GM21786 (cell line): Measurements from ENCODE around the gene LIPH.
"Not testable (repeated sequence)": the region's sequence is repeated elsewhere in the genome, so short reads cannot be mapped to it uniquely, and the experiment has no call there.

Experiments
- ATAC-seq: cut with Tn5 transposase; IDR thresholded peaks from one replicate; pipeline ENCODE4 v1.9.1; 2021; ENCODE audit not compliant: unreplicated experiment

The LIPH gene

DNA sequence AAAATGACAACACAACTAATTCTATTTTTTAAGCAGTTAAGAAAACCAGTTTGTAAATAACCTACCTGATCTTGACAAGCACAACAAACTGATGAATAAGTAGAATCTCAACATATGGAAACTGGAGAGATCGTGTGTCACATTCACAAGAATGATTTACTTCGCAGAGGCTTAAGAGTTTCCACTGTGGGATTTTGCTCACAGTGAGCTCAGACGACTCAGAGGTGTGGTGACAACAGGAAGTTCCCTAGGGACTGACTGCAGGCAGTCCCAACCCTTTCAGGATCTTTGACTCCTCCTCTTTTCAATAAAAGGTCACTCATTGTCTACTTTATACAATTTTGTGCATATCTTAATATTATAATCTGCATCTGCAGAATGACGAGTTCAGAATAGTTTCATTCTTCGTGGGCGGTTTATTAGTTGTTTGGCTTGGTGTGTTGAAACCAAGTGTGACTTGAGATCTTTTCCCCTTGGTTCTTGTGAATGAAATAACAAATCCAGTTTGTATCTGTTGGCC, at the start of gene LIPH:
Gene LIPH (minus strand): TSS at position 231 of the 520 bp plus-strand sequence. CDS start 117 bp downstream, at position 114.
- ATAC-seq, result peak; percentile 81

DNA sequence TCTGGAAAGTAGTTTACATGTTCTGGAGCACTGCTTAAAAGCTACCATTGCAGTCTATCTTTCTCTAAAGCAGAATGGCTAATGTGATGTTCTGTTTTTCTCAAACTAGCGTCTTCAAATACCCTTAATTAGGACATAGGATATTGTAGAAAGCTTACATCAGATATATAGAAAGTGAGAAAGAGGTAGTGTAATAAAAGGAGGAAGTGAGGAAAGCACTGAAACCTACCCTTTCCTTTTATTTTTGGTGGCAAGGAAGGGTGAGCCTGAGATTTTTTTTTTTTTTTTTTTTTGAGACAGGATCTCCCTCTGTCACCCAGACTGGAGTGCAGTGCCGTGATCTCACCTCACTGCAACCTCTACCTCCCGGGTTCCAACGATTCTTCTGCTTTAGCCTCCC, 43.1 kb upstream of the LIPH start:
- peak; percentile 93 for ATAC-seq

- no peak for ATAC-seq
Measured at GRCh38 chr3:185594073-185594472, 41.7 kb upstream of the LIPH start.

DNA sequence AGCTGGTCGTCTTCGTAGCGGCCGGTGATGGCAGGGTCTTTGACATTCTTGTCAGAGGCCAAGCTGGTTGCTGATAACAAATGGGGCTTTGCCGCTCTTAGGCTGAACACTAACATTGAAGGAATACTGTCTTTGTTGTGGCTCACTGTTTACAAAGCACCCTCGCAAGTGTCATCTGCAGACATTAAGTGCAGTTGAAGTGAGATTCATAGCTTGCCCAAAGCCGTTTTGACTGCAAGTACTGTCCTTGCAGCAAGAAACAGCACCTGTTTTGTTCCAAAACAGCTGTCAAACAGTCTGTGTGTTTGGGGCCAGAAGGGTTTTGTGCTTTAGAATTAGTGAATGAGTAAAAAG, 34.3 kb upstream of the LIPH start:
- ATAC-seq, result no peak

DNA sequence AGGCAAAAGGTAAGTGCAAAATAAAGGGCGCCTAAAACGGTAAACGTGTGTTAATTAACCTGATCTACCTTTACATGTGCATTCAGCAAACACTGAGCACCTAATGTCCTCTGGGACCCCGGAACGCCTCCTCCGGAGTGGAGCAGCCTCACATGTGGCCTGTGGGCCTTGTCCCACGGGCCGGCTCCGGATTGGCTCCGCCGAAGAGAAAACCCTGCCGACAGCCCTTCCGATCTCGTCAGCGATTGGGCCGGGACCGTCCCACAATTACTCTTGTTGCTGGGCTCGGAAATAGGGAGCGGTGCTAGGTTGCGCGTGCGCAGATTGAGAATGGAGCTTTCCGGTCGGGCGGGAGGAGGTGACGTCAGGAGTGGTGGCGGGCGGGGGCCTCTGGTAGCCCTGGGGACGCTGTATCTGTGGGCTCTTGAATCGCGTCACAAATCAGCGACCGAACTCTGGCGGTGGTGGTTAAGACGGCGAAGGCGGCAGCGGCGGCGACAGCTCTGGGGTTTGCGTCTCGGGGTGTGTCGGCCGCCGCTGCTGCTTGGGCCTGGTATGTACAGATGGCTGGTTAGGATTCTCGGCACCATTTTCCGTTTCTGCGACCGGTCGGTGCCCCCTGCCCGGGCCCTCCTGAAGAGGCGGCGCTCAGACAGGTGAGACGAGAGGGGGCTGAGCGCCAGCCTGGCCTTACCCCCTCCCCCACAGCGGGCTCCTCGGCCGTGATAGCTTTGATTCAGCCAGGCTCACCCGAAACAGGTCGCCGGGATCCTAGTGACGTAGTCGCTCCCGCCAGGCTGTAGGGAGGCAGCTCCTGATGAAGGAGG, 33.7 kb upstream of the LIPH start, which contains the start of gene SENP2:
Gene SENP2 (plus strand): TSS at position 437 of the 827 bp plus-strand sequence. CDS start 119 bp downstream, at position 556.
- ATAC-seq, result peak; percentile 99

GRCh38 chr3:185585518-185585858, 33.1 kb upstream of the LIPH start:
- ATAC-seq, result no peak

DNA sequence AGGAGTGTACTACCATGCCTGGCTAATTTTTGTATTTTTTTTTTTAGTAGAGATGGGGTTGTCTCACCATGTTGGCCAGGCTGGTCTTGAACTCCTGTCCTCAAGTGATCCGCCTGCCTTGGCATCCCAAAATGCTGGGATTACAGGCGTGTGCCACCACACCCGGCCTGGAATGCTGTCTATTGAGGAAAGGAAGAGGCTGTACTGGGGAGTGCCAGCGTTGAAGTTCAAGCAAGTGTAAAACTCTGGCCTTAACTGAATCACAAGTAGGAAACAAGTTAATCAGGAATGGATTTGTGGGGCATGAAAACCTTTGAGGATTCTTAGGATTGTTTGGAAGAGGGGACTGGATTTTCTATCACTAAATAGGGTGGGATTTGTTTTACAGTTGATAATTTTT, 32.3 kb upstream of the LIPH start:
- ATAC-seq, result no peak

GRCh38 chr3:185583925-185584324, 31.5 kb upstream of the LIPH start:
- ATAC-seq, result no peak

DNA sequence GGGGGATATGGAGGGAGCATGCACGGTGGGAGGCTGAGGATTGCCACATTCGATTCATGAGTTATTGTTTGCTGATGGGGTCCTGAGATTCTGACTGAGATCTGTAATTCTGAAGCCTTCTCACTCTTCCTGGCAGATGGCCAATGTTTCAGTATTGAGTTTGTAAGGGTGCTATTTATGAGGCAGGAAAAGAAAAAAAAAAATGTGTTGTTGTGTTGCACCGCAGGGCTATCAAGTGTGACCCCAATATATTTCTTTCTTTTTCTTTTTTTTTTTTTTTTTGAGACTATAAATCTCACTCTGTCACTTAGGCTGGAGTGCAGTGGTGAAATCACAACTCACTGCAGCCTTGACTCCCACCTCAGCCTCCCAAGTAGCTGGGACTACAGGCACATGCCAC, 30.5 kb upstream of the LIPH start:
- no peak for ATAC-seq

DNA sequence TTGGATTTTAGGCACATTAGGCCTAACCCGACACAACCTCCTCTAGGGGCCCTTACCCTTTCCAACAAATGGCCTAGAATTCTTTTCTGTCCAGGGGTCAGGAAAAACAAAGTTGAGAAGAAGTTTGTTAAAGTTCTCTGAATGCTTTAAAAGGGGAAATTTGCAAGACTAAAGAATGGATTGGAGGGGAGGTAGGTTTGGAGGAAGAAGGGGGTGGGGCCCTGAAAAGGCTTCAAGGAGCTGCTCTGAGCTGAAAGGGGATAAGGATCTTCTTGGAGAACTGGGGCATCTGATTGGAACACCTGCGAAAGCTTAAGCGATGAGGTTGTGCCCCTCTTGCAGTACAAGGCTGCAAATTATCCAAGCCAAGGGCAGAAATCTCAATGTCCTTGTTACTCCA, 29.8 kb upstream of the LIPH start:
- no peak for ATAC-seq

- peak; percentile 88 for ATAC-seq
Measured at GRCh38 chr3:185575108-185575869, 22.9 kb upstream of the LIPH start.

- ATAC-seq, result no peak
Measured at GRCh38 chr3:185572183-185572582, 19.8 kb upstream of the LIPH start.

- ATAC-seq, result no peak
Measured at GRCh38 chr3:185561958-185562357, 9.6 kb upstream of the LIPH start.

GRCh38 chr3:185561374-185561943, 9.1 kb upstream of the LIPH start:
- no peak for ATAC-seq

GRCh38 chr3:185560676-185561075, 8.3 kb upstream of the LIPH start:
- ATAC-seq, result no peak

DNA sequence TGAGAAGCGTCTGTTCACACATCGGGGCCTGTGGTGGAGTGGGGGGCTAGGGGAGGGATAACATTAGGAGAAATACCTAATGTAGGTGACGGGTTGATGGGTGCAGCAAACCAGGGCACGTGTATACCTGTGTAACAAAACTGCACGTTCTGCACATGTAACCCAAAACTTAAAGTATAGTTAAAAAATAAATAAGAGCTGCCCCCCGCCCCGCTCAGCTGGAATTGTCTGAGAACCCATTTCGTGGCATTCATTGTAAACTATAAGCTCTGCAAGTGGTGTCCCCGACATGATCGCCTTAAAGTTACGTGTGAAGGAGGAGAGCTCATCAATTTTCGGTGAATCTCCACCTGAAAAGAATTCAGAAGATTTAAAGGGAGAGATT, 7.3 kb upstream of the LIPH start:
- ATAC-seq, result no peak

DNA sequence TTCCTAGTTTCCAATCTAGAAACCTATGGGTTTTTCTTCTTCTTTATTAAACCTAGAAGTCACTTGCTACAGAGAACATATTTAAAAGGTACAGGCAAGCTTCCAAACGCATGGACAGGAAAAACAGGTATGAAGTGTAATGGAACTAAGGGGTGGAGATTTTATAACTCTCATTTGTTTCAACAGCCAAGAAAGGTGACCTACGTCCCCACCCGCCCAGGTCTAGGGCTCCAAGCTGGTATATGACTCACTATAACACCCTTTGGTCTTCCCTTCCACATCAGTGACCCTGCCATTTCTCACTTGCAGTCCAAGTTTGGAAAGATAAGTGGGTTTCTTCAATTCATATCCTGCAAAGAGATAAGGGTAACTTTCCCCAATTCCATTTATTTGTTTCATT, 6.0 kb upstream of the LIPH start:
- no peak for ATAC-seq

DNA sequence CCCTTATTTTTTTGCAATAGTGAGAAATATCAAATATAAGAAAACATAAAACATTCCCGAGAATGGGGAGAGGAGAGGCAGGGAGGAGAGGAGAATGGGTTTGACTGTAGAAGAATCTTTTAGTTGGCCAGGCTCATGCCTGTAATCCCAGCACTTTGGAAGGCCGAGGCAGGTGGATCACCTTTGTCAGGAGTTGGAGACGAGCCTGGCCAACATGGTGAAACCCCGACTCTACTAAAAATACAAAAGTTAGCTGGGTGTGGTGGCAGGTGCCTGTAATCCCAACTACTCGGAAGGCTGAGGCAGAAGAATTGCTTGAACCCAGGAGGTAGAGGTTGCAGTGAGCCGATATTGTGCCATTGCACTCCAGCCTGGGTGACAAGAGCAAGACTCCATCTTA, 4.3 kb upstream of the LIPH start:
- ATAC-seq, result not testable (repeated sequence)

DNA sequence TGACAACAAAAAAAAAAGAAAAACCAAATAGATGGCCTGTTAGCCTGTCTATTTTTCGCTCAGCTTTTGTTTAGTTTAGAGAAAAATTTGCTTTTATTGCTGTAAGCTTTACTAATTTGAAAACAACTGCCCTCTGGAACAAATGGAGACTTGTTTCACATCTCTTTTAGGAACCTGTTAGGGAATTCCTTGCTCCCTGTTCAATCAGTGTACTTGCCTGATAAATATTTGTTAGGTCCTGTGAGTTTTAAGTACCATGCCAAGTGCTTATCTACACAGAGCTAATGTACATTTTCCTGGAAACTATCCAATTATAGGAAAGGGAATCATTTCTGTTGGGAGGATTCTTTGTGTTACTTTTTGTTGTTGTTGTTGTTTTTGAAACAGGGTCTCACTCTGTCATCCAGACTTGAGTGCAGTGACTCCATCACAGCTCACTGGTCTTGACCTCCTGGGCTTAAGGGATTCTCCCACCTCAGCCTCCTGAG, 3.5 kb upstream of the LIPH start:
- ATAC-seq, result no peak

DNA sequence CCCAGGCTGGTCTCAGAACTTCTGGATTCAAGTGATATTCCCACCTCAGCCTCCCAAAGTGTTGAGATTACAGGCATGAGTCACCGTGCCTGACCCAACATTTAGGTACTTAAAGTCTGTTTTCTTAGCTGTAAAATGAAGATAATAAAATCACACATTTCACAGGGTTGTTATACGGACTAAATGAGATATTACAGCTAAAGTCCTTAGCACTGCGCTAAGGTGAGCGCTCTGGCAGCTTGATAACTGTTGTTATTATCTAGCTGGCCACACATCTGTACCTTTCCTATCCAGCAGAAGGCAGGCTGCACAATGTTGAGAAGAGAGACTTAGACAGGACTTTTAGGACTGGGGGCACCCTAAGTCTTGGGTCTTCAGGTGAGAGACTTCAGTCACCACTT, 2.7 kb upstream of the LIPH start:
- ATAC-seq, result no peak

DNA sequence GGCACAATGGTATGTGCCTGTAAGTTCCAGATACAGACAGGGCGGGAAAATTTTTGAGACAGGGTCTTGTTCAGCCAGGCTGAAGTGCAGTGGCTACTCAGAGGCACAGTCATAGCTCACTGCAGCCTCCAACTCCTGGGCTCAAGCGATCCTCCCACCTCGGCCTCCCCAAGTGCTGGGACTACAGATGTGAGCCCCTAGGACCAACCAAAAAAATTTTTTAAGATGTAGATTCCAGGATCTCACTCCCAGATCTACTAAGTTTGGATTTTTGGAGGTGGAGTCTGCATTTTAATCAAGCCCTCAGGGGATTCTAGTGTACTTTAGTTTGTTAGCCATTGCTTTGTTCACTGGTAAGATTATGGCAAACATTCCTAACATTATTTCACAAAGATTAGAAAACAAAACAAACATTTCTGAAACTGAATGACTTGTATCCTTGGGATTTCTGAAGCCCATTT, 2.7 kb downstream of the LIPH start:
- ATAC-seq, result no peak

DNA sequence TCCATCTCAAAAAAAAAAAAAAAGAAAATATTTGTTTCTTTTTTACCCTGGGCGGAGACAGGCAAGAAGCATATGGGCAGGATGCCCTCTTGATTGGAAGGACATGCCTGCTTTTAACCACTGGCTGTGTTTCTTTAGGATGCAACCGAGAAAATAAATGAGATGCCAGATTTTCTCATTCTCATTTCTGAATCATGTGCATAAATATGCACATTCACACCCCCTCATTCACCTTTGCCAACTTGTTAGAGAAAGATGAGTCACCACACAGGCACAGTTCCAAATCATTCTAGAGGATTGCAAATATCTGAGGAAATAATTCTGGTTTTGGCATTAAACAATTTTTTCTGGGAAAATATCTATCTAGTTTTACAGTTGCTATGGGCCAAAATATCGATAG, 3.3 kb downstream of the LIPH start:
- ATAC-seq, result no peak
